Activated CD4-positive, alpha-beta T cell treated with anti-CD3 and anti-CD28 coated beads, Interleukin-10, Interleukin-2, amounts not matched to agents 100 ng/mL and 50 ng/mL, durations not matched to agents 16 hours and 8 hours (primary cell): ENCODE measurements around the gene STK32B.

Experiments used
- DNase-seq: peaks from one replicate; pipeline ENCODE4 v3.0.0-alpha.2; 2020

The STK32B gene

DNA sequence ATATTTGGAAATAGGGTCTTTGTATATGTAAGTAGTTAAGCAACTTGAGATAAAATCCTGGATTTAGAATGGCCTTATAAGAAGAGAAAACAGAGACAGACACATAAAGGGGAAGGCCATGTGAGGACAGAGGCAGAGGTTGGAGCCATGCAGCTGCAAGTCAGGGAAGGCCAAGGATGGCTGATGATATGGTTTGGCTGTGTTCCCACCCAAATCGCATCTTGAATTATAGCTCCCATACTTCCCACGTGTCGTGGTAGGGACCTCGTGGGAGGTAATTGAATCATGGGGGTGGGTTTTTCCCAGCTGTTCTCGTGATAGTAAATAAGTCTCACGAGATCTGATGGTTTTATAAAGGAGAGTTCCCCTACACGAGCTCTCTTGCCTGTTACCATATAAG lies 76.3 kb downstream of the STK32B start:
- DNase-seq = no peak

DNA sequence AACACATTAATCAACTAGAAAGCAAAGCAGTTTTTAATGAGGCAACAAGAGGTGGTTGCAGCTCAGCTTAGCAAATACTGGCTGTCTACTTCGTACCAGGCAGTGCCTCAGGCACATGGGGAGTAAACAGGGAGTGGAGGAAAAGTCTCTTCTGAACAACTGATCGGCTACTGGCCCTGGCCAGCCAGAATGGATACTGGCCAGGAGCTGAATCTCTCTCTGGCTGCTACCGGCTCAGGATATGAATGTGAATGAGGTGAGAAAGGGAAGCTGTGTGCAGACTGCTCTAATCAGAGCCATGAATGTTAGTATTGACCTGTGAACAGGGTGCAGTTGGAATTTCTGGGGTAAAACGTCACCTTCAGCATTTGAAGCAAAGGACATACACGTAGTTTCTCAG lies 77.3 kb downstream of the STK32B start:
- DNase-seq = no peak

DNA sequence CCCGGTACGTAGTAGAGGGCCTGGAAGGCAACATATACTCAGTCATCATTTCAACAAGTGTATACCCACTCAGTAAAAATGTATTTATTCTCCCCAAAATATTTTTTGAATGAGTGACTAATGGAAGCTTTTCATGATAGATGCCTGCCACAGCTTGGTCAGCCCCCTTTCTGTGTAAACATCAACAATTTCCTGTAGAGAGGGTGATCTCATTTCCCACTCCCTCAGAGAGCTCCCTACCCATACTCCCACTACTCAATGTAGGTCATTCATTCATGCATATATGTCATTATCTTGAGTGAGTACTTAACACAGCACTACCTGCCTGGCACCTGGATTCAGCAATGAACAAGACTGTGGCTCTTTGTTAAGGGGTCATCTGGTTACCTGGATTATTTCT lies 81.9 kb downstream of the STK32B start:
- DNase-seq = no peak

DNA sequence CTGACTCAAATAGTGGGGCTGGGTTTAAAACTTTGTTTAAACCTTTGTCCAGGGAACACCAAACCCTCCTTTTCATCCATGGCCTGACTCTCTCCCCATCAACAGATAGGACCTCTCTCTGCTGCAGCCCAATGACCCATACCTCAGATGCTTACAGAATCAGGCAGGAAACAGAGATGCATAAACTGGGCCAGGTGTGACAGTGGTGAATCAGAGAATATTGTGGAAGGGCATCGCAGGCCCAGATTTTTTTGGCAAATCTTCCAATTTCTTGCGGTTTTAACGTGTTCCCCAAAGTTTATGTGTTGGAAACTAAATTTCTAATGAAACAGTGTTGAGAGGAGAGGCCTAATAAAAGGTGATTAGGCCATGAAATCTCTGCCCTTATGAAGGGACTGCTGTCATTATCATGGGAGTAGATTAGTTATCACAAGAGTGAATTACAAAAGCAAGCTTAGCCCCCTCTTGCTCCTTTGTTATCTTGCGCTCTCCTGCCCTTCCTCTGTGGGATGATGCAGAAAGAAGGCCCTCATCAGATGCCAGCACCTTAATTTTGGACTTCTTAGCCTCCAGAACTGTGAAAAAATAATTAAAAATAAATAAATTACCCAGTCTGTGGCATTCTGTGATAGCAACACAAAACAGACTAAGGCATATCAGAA lies 82.8 kb downstream of the STK32B start:
- no peak for DNase-seq

DNA sequence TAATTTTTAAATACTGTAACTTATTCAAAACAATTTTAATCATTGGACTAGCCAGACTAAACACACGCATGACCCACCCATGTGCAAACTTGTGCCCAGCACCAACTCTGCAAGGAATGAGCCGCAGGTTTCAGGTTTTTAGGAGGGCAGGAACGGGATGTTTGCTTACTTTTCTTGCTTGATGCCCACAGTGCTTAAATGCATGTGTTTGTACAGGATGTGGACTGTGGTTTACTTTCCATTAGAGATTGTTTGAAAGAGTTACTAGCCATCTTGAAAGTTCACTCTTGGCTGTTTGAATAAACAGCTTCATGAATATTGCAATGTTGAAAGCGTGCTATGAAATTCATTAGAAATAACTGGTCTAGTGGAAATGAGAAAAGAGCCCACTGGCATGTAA lies 83.3 kb downstream of the STK32B start:
- no peak for DNase-seq

DNA sequence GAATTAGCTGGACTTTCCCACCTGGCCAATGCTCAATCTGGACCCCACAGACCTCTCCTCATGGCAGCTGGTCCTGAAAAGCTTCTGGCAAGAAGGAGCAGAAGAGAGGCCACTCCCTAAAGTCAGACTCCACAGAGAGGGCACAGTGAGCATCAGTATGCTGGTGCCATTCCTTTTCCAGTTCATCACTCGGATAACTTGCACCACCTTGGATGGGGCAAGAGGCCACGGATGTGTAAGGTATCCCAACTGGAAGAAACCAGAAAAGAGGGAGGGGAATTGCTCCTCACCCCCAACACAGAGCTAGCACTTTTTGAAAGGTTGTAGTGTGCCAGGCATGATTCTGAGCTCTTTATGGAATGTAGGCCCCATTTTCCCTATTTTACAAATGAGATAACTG lies 85.9 kb downstream of the STK32B start:
- no peak for DNase-seq

DNA sequence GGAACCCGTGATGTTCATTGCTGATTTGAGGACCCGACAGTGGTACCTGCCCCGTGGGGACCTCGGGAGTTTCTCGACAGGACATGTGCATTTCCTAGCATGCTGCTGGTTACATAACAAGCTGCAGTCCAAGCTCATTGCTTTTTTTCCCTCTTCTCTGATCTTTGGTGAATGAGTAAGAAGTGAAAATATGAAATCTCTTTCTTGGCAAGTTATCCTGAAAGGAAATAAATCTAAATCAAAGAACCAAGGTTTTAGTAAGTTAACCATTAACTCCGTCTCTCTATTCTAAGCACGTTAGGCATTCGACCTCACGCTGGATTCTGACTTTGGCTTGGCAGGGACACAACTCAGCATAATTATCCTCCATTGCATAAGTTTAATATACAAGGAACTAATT lies 86.6 kb downstream of the STK32B start:
- no peak for DNase-seq

DNA sequence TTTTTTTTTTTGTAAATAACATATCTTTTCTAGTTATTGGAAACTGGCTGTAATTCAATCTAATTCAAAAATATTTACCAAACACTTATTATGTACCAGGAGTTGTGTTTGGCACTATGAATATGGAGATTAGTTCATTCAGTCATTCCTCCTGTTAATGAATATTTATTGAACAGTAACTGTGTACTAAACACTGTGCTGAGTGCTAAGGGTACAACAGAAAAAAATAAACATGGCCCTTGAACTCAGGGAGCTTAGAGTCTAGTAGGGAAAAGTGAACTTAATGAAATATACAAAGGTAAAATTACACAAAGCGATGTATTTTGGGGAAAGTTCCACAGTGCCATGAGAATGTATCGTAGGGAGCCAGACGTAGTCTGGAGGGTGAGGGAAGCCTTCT lies 87.1 kb downstream of the STK32B start:
- DNase-seq = no peak

DNA sequence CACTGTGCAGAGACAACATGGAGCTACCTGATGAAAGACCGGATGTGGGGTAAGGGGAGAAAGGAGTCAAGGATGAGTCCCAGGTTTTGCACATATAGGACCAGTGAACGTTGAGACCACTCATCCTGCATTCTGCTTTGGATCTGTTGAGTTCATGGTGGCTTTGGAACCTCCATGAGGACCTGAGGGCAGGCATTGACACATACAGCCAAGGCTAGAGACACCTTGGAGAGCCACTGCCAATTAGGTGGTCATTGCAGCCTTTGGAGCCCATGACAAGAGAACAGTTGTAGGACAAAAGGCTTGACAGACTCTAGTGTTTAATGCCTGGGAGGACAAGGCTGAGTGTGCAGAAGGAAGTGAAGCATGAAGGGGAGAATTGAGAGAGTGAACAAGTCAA lies 87.9 kb downstream of the STK32B start:
- no peak for DNase-seq

DNA sequence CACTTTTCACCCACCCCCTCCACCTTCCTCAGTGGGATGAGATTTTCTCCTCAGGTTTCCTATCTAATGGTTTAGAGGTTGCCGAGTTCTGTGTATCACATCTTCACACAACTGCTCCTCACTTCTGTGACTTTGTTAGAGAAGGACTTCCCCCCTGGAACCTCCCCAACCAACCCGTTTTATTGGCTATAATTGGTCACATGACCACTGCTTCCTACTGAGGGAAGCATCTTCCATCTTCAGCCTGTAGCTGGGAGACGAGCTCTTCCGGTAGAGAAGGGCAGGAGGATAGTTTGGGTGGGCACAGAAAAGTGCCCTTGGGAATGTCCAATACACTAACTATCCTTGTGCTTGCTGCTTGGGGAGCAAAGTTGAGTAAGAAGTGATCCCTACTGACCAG lies 90.5 kb downstream of the STK32B start:
- DNase-seq = no peak

DNA sequence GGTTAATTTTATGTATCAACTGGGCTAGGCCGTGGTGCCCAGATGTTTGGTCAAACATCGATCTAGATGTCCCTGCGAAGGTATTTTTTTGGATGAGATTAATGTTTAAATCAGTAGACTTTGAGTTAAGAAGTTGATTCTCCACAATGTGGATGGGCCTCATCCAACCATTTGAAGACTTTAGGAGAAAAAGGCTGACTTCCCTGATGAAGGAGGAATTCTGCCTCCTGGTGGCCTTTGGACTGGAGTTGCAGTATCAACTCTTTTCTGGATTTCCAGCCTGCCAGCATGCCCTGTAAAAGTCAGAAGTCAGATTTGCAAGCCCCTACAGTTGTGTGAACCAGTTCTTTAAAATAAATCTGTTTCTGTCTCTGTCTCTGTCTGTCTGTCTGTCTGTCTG lies 91.4 kb downstream of the STK32B start:
- no peak for DNase-seq

DNA sequence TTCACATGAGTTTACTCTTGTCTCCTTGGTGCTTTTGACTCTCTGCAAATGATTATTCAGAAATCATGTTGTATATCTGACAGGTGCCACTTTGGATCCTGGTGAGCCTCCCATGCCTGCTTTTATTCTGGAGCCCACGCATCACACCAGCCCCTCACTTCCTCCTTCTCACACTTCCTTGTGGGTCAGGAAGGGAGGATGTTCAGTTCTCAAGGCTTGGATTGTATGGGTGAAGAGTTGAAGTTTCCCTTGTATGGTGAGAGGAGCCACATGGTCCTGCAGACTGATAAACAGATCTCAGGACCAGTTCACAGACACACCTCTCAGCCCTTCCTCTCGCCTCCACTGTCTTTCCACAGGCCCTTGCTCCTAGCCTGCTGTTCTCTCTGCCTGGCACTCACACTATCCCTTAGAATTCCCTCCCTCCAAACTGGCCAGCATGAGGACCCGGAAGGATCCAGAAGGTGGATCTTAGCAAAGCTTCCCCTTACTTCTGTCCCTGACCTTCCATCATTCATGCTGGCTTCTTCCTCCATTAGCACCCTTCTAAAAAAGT lies 92.1 kb downstream of the STK32B start:
- DNase-seq = no peak

DNA sequence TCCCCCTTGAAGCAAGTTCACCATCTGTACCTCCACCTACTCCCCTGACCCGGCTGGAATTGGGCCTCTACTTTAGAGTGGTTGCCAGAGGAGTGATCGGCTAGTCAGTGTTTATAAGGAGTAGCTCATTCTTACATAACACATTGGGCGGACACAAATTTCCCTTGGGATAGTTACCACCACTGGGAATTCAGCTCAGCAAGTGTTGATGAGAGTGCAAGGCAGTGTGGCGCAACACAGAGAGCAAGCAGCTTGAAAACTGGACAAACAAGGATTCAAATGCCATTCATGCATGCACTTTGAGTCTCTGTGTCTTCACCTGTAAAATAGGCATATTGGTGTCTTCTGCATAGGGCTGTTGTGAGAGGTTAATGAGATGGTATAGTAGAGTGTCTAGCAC lies 92.7 kb downstream of the STK32B start:
- no peak for DNase-seq

DNA sequence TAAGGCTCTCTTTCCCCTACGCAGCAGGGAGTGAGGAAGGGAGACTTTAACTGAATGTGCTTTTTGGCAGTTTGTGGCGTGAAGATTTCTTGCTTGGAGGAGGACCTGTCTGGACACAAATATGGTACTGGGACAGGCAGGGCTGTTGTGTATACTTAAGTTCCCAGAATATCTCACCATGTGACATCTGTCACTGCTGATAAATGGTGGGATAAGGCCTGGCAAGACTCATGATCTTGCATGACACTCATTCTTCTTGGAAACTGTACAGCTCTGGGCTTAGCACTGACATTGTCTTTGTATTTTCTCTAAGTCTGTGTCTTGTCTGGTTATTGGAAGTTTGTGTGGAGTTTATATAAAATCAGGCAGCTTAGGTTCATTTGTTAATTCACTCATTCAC lies 93.1 kb downstream of the STK32B start:
- DNase-seq = no peak

DNA sequence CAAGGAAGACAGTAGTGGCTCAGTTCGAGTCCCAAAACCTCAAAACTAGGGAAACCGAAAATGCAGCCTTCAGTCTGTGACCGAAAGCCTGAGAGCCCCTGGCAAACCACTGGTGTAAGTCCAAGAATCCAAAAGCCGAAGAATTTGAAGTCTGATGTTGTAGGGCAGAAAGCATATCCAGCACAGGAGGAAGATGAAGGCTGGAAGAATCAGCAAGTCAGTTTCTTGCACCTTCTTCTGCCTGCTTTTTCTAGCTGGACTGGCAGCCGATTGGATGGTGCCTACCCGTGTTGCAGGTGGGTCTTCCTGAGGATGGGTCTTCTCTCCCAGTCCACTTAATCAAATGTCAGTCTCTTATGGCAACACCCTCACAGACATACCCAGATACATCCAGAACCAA lies 95.0 kb downstream of the STK32B start:
- DNase-seq = no peak

DNA sequence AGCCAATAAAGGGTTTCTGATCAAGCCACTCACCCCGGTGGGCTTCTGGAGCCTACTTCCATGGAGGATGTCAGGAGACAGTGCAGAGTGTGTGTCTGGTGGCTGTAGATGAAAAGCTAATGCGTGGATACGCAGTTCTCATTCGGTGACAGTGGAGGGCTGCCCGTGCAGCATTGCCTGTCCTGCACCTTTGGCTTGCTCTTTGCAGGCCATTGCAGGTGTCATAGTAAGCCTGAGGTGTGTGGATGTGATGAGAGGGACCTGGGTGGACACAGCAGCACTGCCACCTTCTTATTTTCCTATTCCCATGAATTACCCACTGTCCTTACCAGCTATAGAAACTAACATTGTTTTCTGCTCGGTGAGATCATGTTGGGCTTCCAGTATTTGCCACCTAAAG lies 101.2 kb downstream of the STK32B start:
- DNase-seq = no peak

DNA sequence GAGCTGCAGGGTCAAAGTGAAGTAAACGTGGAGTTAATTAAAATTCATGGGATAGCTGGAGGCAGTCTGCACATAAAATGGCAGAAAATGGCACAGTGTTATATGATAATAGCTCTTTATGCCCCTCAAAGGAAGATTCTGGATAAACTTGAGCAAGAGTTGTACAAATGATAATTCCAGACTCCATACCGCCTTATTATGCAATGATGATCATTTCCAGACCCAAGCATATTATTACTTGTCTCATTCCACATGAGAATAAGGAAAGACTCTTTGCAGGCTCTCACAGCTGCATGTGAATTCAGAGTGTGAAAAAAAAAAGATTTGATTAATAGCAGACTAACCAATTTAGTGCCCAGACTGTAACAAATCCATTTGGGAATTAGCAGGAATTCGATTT lies 105.4 kb downstream of the STK32B start:
- no peak for DNase-seq

DNA sequence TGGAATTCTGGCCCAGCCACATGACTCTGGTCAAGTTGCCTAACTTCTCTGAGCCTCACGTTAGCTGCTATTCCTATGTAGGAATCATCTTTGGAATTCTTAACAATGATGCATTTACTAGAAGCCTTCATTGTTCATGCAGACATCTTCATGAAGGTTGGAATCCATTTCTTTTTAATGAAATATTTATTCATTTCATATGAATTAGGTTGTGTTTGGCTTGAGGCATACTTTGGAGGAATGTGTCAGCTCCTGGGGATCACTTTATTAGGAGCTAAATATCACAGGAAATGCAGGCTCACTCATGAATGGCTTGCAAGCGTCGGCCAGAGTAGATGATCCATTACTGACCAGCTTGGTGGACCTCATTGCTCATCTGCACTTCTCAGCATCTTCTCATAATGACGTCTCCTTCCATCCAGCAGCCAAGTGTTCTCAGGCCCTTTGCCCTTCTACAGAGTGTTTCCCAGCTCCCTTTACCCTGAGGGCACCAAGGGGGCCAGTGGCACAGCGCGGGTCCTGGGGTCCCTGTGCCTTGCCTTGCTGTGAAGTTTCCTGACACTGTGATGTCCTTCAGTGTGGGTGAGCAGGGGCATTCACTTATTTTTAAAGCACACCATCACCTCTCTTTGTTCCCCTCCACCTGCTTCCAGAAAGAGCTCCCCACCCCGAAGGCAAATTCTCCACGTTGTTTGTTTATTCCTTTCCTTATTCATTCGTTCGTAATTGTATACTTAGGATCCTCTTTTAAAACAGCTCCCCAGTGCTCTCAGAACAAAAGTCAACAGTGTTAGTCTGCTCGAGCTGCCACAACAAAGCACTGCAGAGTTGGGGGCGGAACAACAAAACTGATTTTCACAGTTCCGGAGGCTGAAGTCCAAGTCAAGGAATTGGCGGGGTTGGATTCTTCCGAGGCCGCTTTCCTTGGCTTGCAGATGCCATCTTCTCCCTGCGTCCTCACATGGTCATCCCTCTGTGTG lies 106.8 kb downstream of the STK32B start:
- DNase-seq = no peak

DNA sequence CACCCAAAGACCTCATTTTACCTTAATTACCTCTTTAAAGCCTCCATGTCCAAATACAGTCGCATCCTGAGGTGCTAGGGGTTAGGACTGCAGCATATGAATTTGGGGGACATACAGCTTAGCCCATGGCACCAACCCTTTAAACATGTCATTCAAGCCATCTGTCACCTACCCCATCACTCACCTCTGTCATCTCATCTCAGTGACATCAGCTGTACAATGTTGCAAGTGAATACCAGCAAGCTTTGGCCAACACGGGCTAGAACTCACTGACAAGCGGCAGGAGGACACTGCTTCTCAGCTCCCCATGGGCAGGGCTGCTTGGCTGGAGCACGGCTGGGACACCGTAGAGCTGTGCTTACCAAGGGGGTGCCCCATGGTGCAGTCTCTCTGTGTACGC lies 107.5 kb downstream of the STK32B start:
- no peak for DNase-seq

DNA sequence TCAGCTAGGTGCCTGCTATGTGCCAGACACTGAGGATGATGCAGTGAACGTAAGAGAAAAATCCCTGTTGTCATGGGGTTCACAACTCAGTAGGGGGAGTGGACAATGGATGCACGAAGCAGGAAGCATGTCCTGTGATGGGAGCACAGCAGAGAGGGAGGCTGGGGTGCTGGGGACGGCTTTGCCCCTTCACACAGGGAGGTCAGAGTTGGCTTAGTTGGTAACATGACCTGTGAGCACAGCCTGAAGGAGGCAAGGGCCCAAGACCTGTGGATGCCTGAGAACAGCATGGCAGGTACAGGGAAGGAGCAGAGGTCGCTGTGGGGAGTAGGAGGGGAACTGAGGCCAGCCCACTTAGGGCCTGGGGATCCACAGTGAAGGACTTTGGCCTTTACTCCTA lies 109.4 kb downstream of the STK32B start:
- no peak for DNase-seq

DNA sequence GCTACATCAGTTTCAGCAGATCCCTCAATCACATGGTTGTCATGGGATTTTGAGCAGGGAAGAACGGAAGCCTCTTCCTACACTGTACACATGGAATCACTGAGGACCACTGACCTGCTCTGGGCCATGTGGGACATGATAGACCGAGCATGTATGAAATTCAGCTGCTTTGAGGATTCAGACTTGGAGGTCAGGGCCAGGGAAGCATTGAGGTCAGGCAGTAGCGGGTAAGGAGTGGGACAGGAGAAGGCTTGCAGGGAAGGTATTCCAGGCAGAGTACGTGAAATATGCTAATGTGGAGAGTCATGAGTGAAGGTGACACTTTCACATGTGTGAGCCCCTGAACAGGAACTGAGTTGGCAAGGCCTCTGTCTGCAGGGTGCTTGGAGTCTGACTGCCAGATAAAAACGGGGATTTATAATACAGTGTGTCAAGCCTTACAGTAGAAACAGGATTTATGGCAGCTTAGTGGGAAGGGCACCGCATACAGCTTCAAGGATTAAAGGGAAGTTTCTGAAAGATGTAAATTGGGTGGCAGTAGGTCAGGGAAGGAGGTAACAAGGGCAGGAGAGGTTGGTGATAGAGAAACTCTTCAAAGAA lies 111.7 kb downstream of the STK32B start:
- no peak for DNase-seq

DNA sequence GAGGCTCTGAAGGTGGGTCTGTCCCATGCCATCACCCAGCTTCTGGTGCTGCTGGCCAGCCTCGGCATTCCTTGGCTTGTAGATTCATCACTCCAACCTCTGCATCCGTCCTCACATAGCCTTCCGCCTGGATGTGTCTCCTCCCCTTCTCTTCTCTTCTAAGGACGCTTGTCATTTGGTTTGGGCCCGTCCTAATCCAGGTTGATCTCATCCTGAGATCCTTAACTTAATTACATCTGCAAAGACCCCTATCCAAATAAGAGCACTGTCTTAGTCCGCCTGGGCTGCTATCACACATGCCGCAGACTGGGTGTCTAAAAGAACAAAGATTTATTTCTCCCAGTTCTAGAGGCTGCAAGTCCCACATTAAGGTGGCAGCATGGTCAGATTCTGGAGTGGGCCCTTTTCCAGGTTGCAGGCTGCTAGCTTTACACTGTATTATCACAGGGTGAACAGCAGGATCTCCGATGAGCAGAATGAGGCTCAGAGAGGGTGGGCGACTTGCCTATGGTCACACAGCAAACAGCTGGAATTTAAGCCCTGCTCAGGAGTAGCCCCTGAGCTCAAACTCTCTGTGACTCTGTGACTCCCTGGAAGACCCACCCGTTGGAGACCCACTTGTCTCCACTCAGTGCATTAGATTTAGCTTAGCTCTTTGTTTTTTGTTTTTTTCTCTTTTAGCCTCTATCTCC lies 113.1 kb downstream of the STK32B start:
- no peak for DNase-seq
